GM21786 (cell line): Measurements from ENCODE around the gene AGRP.
A peak's percentile ranks its signal among the peaks of the same experiment; 100 is the strongest.
"Not testable (repeated sequence)": the region's sequence is repeated elsewhere in the genome, so short reads cannot be mapped to it uniquely, and the experiment has no call there.

Source experiments
- ATAC-seq: cut with Tn5 transposase; IDR thresholded peaks from one replicate; pipeline ENCODE4 v1.9.1; 2021; ENCODE audit not compliant: unreplicated experiment

Gene AGRP

GRCh38 chr16:67504031-67505021 is 21.0 kb upstream of the AGRP start:
- ATAC-seq: peak; percentile 82

GRCh38 chr16:67499106-67499505 is 15.8 kb upstream of the AGRP start:
- ATAC-seq: no peak

GRCh38 chr16:67490335-67491096 is 7.2 kb upstream of the AGRP start:
- no peak for ATAC-seq

- ATAC-seq: no peak
Observed at GRCh38 chr16:67489401-67490083, 6.2 kb upstream of the AGRP start.

GRCh38 chr16:67487561-67487960 is 4.2 kb upstream of the AGRP start:
- not testable (repeated sequence) for ATAC-seq

DNA sequence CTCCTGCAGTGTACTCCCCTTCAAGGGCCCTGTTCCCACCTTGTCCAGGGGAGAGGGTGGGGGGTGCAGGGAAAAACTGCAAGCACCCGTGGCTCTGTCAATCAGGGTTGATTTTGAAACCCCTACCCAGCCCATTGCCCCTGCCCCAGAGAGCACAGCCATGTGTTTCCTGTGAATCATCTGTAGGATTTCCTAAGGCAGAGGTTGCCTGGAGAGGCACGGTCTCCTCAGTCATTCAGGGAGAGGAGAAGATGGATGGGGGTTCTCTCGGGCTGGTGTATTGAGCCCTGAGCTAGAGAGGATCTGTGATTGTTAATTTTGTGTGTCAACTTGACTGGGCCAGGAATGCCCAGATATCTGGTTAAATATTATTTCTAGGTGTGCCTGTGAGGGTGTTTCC is 3.5 kb upstream of the AGRP start:
- ATAC-seq: no peak

DNA sequence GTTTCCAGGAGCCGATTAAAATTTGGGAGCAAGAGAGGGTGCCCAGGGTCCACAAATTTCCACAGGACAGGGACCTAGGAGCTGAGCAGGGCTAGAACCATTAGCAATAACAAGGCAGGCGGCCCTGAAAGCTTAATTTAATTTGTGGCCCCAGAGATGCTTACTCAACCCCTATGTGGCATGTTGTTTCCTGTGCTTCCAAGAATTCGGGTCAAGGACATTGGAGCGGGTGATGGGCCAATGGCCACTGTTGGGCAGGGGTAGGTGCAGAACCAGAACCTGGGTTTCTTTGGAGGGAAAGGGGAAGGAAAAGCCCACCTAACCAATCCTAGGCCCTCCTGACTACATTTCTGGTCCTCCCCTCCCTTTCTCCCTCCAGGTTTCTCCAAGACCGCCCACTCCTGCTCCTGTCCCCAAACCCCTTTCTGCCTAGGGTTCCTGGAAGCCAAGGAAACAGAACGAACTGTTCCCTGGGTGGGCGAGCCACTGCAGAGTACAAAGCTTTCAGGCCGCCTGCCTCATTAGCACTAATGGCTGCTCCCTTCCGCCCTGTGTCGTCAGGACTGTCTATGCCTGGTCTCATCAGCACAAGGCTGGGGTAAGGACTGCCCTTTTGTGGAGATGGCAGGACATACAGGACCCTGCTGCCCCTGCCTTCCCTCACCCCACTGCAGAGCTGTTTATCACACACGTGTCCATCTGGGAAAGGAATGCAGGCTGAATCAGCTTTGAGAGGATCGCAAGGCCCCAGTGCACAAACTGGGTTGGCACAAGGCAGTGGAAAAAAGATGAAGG is 581 bp upstream of the AGRP start:
- no peak for ATAC-seq

- no peak for ATAC-seq
Observed at GRCh38 chr16:67482233-67482924, 968 bp downstream of the AGRP start.

- ATAC-seq: no peak
Observed at GRCh38 chr16:67481561-67482232, 1.6 kb downstream of the AGRP start.

- ATAC-seq: peak; percentile 92
Observed at GRCh38 chr16:67480833-67481560, 2.4 kb downstream of the AGRP start, which contains the start of gene ATP6V0D1. ATP6V0D1 (minus strand) TSS chr16:67481157; CDS start chr16:67481086, 71 bp downstream.

GRCh38 chr16:67477960-67478554 is 5.3 kb downstream of the AGRP start:
- no peak for ATAC-seq

DNA sequence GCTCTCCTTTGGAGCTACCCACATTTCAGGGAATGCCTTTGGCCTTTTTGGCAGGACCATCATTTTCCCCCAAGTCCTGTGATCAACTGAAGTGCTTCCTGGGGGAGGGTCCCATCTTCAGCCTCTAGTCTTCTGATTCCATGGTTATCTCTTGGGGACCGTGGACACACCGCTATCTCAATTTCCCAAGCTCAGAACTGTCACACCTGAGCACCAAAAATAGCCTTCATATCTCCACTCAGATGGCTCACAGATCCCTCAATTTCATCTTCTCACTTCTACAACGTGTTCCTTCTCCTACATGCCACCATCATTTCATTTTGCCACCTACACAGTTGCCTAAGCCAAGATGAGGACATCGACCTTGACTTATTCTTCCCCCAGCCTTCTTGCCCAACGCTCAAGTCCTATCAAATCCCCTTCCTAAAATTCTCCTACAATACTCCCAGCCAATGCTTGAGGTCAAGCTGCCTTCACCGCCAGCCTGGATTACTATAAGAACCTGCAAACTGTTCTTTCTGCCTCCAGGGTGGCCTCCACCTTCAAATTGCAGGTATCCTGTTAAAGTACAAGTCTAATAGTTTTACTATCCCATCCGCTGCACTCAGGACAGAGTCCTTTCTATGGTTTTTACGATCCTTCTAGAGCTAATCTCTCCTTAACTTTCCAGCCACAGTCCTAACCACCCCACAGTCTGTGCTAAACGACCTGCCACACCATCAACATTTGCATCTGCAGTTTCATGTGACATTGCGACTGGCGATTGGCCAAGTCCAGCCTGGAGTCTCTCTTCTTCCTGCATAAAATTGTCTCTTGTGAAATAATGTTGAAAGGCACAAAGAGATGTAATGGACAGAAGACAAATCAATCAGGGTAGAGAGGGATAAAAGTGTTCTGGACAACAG is 8.5 kb downstream of the AGRP start:
- no peak for ATAC-seq

DNA sequence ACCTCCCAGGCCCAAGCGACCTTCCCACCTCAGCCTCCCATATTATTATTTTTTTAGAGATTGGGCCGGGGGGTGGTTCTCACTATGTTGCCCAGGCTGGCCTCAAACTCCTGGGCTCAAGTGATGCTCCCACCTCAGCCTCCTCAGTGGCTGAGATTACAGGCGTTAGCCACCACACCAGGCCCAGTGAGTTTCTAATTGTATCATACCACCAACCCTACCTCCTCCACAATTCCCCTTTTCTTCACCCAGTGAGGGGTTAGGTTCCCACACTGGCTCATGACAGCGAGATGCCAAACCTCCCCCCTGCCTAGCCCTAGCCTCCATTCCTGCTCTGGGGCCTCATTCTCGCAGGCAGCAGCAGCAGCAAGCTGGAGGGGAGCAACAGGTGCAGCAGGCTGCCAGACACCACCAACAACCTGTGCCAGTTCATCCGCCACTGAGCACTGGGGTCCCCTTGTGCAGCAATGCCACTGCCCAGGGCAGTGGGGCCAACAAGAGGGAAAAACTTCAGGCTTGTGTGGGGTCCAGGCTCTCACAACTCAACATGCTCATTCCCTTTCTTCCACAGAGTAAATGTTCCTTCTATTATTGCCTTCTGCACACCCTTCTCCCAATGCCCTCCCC is 11.5 kb downstream of the AGRP start:
- ATAC-seq: no peak

DNA sequence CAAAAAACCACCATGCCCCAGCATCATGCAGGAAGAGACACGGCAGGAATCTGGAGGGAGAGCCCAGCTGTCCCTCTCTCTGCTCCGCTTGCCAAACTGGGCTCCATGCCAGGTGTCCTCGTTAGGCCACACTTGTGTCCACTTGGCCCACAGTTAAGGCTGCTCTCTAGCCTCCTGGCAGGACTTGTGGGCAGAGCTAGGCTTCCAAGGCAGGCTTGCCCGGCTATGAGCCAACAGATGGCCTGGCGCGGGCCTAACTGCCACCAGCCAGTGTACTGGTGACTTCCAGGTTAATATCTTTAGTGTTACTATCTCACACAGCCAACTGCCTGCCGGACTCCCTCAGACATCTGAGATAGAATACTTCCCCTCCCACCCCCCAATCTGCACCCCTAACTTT is 13.0 kb downstream of the AGRP start:
- no peak for ATAC-seq

GRCh38 chr16:67468731-67469130 is 14.6 kb downstream of the AGRP start:
- ATAC-seq: no peak

DNA sequence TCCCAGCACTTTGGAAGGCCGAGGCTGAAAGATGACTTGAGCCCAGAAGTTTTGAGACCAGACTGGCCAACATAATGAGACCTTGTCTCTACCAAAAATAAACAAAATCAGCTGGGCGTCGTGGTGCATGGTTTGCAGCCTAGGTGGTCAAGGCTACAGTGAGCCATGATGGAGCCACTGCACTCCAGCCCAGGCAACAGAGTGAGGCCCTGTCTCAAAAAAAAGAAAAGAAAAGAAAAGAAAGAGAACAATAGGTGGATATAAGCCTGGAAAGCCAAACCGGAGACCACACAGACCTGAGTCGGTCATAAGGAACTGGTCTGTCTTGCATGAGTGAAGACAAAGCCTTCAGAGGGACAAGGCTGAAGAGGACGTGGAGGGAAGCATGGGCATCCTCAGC is 16.8 kb downstream of the AGRP start:
- no peak for ATAC-seq

GRCh38 chr16:67464565-67464964 is 18.8 kb downstream of the AGRP start:
- no peak for ATAC-seq
